Activated CD4-positive, alpha-beta T cell treated with anti-CD3 and anti-CD28 coated beads, Interleukin-2, Interleukin-6, amounts not matched to agents 100 ng/mL and 50 ng/mL, durations not matched to agents 16 hours and 8 hours (primary cell): ENCODE data around the gene OR1B1.
"Not testable (repeated sequence)": the region's sequence is repeated elsewhere in the genome, so short reads cannot be mapped to it uniquely, and the experiment has no call there.

ENCODE experiments used
- DNase-seq: peaks from one replicate; pipeline ENCODE4 v3.0.0-alpha.2; 2020

Gene OR1B1

DNA sequence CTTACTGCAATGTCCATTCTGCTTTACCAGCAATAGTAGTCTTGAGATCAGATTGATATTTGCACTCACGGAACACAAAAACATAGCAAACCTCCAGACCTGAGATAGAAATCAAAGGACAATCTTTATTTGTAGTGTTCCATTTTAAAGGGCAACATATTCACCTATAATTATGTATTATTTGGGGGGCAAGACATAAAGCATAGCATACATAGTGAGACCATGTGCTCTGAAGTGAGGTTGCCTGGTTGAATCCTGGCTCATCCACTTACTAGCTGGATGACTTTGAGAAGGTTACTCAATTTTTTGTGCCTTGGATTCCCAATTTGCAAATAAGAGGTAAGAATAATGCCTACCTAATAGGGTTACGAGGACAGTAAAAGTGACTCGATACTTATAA, at the start of gene OR1B1:
OR1B1 (minus strand) TSS at position 101 of the 400 bp plus-strand sequence.
- no peak for DNase-seq

- DNase-seq: no peak
These were observed 38.3 kb upstream of the OR1B1 start for GRCh38 chr9:122695696-122696095.

- DNase-seq: no peak
These were observed 27.4 kb upstream of the OR1B1 start for GRCh38 chr9:122684851-122685250.

GRCh38 chr9:122672481-122672880, 15.1 kb upstream of the OR1B1 start:
- no peak for DNase-seq

DNA sequence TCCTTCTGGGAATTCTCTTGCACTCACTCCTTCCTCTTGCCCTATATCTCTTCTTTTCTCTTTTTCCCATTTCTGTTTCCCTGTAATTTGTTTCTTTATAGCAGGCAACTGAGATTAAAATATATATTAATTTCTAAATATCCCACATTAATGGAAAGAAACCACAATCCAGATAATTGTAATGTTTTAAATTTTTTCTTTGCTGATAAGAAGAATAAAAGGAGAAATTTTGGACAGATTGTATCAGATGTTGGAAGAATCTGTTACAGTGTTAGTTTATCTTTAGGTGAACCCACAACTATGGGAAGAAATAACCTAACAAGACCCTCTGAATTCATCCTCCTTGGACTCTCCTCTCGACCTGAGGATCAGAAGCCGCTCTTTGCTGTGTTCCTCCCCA, 4.0 kb upstream of the OR1B1 start, which contains the start of gene OR1L1:
OR1L1 (plus strand) TSS at position 301 of the 400 bp plus-strand sequence; CDS start at position 301, 0 bp downstream.
- DNase-seq: no peak

GRCh38 chr9:122656378-122656777, 1.0 kb downstream of the OR1B1 start:
- DNase-seq: no peak

DNA sequence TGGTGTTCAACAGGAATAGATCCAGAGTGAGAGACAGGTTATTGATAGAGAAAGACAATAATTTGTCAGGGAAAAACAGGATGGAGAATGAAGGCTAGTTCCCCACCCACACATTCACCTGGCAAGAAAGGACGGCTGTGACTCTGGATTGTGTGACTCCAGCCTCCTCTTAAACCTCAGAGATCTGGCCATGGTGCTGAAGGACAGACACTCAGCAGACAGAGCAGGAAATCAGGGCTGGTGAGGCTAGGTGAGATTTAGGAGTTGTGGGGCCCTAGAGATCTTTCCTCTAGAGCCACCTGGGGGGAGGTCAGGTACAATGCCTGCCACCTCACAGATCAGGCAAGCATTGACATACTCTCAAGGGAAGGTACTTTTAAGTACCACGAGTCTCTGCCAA, 15.2 kb downstream of the OR1B1 start:
- DNase-seq: no peak

DNA sequence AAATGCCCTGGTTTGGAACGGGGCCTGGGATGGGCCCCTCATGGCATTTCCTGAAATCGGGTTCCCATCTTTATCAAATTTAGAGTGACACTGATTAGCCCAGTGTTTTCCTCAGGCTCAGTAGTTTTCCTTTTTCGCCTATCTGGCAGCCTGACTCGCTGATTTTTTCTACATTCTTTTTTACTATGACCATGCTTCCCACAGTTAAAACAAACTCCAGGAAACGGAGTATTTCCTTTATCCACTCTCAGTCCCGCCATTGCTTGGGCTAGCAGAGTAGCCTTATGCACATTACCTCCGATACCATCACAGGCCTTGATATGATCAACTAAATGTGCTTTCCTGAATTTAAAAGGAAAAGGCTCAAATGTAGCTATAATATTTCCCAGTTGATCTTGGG, 37.4 kb downstream of the OR1B1 start:
- no peak for DNase-seq

- DNase-seq: no peak
These were observed 43.1 kb downstream of the OR1B1 start, which contains the start of gene OR1Q1 for GRCh38 chr9:122614362-122614761. Gene OR1Q1, plus strand, starts transcription at chr9:122614738. Its CDS starts 0 bp downstream, at chr9:122614738.

- no peak for DNase-seq
These were observed 47.6 kb downstream of the OR1B1 start for GRCh38 chr9:122609804-122610203.

- no peak for DNase-seq
These were observed 50.8 kb downstream of the OR1B1 start for GRCh38 chr9:122606587-122606986.

DNA sequence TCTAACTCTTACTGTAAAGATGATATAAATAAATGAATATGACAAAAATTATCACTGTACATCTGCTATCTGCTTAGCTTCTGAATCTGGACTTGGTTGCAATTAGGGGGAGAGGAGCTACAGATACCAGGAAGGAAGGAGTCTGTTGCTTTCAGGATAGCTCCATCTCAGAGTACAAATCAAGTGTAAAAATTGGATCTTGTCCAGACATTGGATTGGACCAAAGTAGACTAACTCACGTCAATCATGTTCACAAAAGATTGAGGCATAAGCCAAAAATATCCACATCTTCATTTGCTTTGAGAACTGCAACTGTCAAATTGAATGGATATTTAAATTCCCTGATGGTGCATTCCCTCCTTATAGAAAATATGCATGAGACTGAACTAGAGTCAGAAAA, 51.7 kb downstream of the OR1B1 start:
- DNase-seq: no peak

GRCh38 chr9:122583284-122583683, 74.1 kb downstream of the OR1B1 start, which contains the start of gene OR1L8:
Gene OR1L8, minus strand, starts transcription at chr9:122583384. Its CDS starts 14,907 bp downstream, at chr9:122568477.
- not testable (repeated sequence) for DNase-seq

DNA sequence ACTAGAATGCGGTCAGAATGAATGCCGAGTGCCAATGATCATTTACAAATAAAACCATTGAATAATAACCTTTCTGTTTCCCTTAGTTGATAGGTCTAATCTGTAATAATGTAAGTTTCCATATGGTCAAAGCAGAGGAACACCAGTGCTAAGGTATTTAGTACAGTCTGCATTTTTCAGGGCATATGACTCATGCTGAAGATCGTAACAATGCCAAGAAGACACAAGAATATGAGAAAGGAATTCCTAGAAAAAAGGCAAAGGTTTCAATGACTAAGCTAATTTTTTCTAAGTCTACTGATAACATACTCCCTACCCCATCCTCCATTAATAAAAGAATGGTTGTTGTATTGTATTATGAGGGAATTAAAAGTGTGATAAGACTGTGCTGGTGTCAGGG, 77.1 kb downstream of the OR1B1 start:
- DNase-seq: no peak

DNA sequence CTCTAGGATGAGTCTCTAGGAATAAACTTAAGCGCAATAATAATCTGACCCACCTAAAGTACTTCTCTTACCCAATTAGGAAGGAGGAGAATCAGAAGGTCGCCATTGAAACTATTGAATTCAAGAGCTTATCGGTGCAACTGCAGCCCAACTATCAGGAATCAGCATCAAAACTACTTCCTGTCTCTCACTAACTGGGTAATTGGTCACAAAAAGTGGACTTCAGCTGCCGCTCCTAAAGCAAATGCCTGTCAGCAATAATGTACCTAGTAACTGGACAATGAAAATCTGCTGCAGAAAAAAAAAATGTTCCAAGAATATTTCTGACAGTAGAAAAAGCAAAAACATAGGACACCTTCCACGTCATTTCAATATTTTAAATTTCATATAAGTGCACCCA, 77.6 kb downstream of the OR1B1 start:
- no peak for DNase-seq
